Esophagus mucosa (tissue), 1 donor: ENCODE measurements around the gene EPB41L1. TPM values are rescaled to one million over a fixed set of nuclear protein-coding genes. Genes with fewer than 3 reads are reported as not detected.

ENCODE experiments used
- ATAC-seq: fragments of 200-7000 bp; cut with Tn5 transposase; one replicate; pipeline ENCODE4 v1.9.1; 2020
- total RNA-seq: library from RNA; stranded (reverse); gene quantifications from one replicate; pipeline ENCODE4 v1.2.4, GENCODE V29; 2023
- donor health status: DM: yes; HTN: yes; CAD: no.

The EPB41L1 gene
- total RNA-seq, 1 donor from 2014 or later, result 95.6 TPM

GRCh38 chr20:36155991-36156390 lies 1.5 kb downstream of the EPB41L1 start:
- no peak for ATAC-seq

- ATAC-seq, result no peak
Measured at GRCh38 chr20:36157610-36158009, 3.1 kb downstream of the EPB41L1 start.

GRCh38 chr20:36158160-36158741 lies 3.7 kb downstream of the EPB41L1 start:
- no peak for ATAC-seq

- no peak for ATAC-seq
Measured at GRCh38 chr20:36159833-36160232, 5.3 kb downstream of the EPB41L1 start.

GRCh38 chr20:36162272-36162966 lies 7.9 kb downstream of the EPB41L1 start:
- ATAC-seq, result peak; percentile 19

GRCh38 chr20:36167902-36168503 lies 13.5 kb downstream of the EPB41L1 start:
- peak; percentile 62 for ATAC-seq

- no peak for ATAC-seq
Measured at GRCh38 chr20:36170542-36171215, 16.1 kb downstream of the EPB41L1 start.

- no peak for ATAC-seq
Measured at GRCh38 chr20:36173451-36173933, 19.0 kb downstream of the EPB41L1 start.

- no peak for ATAC-seq
Measured at GRCh38 chr20:36175016-36175415, 20.5 kb downstream of the EPB41L1 start.

- no peak for ATAC-seq
Measured at GRCh38 chr20:36175475-36175995, 21.0 kb downstream of the EPB41L1 start.

GRCh38 chr20:36177716-36178115 lies 23.2 kb downstream of the EPB41L1 start:
- no peak for ATAC-seq

- no peak for ATAC-seq
Measured at GRCh38 chr20:36179170-36179945, 24.8 kb downstream of the EPB41L1 start.

GRCh38 chr20:36180323-36180722 lies 25.8 kb downstream of the EPB41L1 start:
- ATAC-seq, result no peak

GRCh38 chr20:36181934-36182603 lies 27.5 kb downstream of the EPB41L1 start:
- no peak for ATAC-seq

GRCh38 chr20:36182604-36183154 lies 28.1 kb downstream of the EPB41L1 start:
- no peak for ATAC-seq

- no peak for ATAC-seq
Measured at GRCh38 chr20:36183155-36183944, 28.8 kb downstream of the EPB41L1 start.

GRCh38 chr20:36184816-36185776 lies 30.6 kb downstream of the EPB41L1 start:
- no peak for ATAC-seq

GRCh38 chr20:36193977-36194712 lies 39.6 kb downstream of the EPB41L1 start:
- no peak for ATAC-seq

- no peak for ATAC-seq
Measured at GRCh38 chr20:36196676-36197075, 42.1 kb downstream of the EPB41L1 start.
